HG02840 (cell line): ENCODE results near the gene CA4.
"Not testable (repeated sequence)": the region's sequence is repeated elsewhere in the genome, so short reads cannot be mapped to it uniquely, and the experiment has no call there.

Experiments used
- ATAC-seq: cut with Tn5 transposase; IDR thresholded peaks from one replicate; pipeline ENCODE4 v1.9.1; 2021; ENCODE audit warnings: mild to moderate bottlenecking, moderate library complexity, moderate number of reproducible peaks; ENCODE audit not compliant: unreplicated experiment, low FRiP score

Gene CA4

DNA sequence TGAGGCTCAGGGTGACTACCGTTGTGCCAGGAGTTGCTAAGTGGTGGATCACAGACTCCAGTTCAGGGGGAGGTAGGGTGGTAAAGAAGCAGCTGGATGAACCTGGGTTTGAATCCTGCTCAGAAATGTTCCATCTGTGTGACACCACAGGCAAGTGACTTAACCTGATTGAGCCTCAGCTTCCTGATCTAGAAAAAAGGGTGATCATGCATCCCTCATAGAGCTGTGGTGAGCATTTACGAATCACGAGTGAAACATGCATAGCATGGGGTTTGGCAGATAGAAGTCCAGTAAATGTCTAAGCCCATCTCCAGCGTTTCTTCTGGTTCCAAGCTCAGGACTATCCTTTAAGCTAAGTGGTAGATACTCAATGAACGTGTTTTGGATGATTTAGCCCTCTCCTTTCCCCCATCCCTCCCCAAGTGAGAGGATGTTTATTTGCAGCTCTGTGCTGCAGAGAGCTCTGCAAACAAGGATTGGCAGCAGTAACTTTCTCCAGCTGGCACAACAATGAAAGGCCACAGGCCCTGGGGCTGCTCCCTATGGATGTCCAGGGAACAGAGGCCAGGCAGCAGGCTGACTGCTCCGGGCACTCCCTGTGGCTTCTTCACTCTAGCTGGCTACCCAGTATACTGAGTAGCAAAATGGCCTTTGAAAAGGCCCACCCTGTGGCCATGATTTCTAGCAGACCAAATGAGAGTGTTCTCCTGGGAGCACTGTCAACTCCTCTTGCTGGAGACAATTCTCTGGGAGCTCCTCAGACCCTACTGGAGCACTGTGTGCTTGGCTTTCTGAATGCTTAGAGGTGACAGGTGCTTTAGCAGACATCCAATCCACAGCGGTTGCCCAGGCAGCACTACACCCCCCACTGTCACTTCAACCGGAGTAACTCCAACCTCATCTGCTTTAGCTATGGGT, 21.3 kb downstream of the CA4 start:
- ATAC-seq, result no peak

DNA sequence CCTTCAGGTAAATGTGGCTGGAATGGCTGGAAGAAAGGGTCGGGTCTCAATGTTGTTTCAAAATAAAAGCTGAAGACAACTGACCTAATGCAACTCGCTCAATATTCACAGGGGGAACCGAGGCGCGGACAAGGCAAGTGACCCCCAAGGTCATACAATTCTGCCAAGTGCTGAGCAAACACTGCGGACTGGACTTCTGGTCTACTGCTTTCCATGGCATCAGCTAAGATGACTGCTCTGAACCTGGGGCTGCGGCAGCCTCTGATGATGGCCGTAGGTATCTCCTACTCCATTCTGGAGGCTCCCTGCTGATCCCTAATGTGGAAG, 21.9 kb downstream of the CA4 start:
- ATAC-seq, result no peak

DNA sequence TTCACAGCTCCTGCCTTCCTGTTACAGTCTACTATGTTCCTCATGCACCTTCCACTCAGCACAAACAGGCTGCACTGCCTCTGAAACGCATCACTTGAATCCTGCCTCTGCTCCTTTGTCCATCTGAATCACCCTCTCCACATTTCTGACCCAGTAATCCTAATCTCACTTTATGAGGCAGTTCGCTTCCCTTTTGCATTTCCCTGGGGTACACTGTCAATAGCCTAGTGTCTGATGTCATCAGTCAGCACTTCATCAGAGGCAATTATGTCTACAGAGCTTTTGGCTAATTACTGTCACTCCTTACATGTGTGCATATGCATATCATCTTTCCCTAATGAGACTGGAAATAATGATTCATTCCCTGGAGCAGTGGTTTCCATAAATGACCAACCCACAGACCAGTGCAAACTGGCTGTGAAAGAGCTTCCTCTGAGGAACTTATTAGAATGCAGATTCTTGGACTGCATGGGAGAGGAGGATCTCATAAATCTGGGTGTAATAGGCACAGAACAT, 23.6 kb downstream of the CA4 start:
- ATAC-seq, result no peak

DNA sequence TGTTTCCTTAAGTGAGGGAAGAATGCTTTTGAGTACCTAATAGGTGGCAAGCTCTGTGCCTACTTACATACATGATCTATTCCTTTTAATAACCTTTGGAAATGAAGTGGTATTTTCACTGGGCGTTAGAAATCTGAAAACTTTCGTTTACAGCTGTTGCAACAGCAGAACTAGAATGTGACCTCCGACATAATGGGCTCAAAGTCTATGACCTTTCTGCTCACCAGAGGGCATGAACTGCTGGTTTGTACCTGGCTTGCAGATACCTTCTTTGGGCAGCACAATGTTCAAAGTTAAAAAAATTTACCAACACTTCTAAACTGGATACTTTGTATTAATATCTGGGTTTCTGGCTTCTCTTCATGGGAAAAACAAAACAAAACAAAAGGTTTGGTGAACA, 24.3 kb downstream of the CA4 start:
- ATAC-seq, result no peak

DNA sequence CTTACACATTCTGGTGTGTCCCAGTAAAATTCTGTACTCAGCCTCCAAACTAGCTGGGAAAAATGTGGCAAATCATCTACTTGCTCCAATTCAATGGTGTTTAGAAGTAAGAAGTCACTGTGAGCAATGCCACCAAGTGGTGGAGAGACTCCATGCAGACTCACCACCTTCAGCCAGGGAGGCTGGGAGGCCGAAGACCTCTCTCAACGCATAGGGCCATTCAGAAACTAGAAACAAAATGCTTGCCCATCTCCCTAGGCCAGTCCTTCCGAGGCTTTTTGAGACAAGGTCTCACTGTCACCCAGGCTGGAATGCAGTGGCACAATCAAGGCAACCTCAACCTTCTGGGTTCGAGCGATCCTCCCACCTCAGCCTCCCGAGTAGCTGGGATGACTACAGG, 25.0 kb downstream of the CA4 start:
- ATAC-seq, result not testable (repeated sequence)

DNA sequence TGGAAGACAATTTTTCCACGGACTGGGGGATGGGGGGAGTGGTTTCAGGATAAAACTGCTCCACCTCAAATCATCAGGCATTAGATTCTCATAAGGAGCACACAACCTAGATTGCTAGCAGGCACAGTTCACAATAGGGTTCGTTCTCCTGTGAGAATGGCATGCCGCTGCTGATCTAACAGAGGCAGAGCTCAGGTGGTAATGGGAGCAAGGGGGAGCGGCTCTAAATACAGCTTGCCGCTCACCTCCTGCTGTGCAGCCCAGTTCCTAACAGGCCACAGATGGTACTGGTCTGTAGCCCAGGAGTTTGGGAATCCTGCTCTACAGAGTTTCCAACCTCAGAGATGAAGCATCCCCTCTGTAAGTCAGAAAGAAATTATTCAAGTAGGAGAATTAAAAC, 27.0 kb downstream of the CA4 start:
- not testable (repeated sequence) for ATAC-seq

DNA sequence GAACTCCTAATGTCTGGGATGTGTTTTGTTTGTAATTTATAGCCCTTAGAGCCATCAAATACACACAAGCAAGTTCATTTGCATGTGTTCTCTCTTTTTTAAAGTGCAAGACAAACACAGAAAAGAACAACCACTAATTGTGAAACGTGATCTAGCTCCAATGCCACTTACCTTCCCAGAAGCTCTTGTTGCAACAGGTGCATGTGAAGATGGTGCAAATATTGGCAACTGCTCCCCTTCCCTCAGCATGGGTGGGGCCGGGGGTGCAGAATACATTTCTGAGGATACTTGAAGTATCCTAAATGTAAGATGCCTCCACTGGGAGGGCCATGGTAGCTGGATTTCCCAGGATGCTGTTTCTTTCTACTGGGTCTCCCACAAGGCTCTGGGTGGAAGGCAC, 28.4 kb downstream of the CA4 start:
- ATAC-seq, result not testable (repeated sequence)

DNA sequence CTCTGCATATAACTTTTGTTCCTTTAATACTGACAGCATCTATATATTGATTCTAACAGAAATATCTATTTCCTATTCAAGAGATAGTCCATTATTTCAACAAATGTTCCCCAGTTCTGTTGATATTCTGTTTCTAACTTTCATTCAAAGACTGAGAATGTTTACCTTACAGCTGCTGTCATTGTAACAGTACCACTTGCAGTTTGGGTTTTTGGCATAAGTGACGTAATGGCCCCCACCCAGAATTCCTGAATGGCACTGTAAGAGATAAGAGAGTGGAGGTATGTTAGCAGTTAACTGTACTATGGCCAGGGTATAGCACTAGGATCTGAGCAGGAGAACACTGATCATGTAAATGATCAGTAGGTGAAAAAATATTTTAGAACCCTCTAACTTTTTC, 30.6 kb downstream of the CA4 start:
- not testable (repeated sequence) for ATAC-seq

DNA sequence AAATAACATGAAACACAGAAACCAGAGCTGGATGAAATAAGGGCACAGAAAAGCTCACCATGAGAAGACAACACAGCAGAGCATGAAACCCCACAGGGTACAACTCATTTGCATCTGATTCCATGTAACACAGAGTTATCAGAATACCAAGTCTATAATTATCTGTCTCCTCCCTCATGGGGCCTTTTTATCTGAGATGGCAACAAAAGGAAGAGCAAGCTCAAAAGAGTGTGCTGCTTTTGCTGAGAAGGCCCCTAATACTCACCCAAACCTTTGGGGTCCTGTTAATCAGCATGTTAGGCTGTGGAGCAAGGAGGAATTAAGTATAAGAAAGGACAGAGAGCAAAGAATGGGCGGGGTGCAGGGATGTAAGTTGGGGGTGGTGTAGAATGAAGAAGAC, 36.6 kb downstream of the CA4 start:
- not testable (repeated sequence) for ATAC-seq

DNA sequence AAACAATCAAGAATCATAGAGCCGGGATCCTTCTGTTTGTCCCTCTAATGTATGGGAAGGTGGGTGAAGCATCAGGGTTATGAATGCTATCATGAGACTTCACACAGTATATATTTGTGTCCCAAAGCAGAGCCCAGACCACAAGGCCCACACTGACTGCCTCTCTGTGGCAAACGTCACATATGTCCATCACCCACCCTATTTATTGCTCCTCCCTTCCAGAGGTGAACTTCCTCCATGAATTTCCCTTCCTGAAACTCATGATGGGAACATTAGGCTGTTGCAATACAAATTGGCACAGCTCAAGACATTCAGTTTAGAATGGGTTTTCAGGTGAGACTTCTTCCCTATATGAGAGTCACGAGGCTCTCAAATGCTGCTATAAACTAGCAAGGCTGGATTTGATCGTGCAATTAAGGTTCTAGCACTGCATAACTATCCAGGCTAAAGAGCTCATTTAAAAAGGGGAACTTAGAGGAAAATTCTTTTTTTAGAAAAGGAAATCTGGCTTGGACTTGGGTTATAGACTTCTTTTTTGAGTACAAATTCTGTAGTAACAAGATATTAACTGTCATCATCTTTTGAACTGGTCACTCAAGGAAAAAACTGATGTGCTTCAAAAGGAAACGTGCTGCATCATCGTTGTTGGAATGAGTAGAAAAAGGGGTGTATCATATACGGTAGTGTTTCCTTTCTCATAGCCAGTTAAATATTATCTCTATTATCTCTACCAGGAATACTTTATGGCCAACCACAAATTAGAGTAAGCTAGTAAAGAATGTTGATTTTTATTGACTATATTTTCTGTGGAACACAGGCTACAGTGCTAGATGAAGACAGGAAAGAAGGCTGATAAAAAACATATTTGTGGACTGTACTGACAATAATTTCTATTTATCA, 37.3 kb downstream of the CA4 start:
- not testable (repeated sequence) for ATAC-seq

DNA sequence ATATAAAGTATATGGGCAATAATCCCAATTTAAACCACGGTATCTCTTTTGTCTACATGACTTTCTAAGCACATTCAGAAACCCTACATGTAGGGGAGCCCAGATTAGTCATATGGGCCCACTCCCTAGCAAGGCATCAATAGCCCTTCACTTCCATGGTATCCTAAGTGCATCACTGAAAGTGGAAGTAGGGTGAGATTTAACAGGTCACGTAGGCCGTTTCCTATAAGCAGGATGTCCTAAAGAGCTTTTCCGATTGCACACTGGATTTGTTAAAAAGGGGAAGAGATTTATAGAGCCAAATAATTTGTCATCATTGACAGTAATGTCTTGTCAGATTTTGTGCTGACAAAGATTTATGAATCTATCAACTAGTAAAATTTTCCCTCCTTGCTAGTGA, 39.0 kb downstream of the CA4 start:
- no peak for ATAC-seq

DNA sequence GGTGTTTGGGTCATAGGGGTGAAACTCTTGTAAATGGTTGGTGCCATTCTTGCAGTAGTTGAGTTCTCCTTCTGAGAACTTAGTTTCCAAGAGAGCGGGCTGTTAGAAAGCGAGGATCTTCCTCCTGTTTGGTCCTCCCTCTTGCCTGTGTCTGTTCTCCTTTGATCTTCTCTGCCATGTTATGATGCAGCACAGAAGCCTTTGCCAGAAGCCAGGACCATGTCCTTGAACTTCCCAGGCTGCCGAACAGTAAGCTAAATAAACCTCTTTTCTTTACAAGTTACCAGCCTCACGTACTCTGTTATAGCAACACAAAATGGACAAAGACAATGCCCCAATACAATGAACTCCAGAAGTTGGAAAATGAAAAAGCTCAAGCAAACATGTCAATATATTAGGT, 40.3 kb downstream of the CA4 start:
- ATAC-seq, result not testable (repeated sequence)

DNA sequence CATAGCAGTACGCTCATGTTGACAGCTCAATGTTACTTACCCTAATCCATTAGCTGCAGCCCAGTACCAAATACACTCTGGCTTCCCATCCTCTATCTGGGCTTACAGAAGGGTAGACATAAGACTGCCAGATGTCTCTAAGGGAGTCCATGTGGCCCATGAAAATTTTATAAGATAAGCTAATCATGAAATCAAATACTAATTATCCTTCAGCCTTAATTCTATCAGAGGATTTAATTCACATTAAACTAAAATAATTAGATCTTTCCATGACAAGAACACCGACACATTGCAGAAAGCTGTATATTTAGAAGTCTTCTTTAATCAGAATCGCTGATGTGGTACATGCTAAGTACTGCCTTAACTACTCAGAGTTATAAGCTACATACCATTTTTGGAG, 43.3 kb downstream of the CA4 start:
- not testable (repeated sequence) for ATAC-seq

DNA sequence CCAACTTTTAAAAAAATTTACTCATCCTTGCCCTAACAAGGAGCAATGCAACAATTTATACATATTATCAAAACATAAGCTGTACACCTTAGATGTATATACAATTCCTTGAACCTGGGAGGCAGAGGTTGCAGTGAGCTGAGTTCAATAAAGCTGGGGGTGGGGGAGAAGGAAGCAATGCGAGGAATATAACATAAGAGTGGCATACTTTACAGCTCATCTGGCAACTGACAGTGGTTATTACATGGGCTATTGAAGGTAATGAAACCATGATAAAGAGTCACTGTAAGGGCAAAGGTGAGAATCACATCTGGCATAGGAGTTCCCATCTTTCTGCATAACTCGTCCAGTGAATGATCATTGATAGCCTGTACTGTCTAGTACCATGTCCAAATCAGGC, 43.7 kb downstream of the CA4 start:
- no peak for ATAC-seq

DNA sequence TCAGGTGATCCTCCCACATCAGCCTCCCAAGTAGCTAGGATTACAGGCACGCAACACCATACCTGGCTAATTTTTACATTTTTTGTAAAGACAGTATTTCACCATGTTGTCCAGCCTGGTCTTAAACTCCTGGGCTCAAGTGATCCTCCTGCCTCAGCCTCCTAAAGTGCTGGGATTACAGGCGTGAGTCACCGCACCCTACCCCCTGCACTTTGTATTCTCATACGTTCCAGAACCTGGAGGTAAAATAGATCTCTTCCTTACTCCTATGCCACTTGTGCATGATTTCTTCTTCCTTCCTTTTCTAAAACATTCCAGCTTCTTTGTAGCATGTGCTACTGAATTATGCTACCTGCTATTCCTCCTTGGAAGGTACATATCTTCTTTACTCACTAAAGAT, 44.4 kb downstream of the CA4 start:
- not testable (repeated sequence) for ATAC-seq

DNA sequence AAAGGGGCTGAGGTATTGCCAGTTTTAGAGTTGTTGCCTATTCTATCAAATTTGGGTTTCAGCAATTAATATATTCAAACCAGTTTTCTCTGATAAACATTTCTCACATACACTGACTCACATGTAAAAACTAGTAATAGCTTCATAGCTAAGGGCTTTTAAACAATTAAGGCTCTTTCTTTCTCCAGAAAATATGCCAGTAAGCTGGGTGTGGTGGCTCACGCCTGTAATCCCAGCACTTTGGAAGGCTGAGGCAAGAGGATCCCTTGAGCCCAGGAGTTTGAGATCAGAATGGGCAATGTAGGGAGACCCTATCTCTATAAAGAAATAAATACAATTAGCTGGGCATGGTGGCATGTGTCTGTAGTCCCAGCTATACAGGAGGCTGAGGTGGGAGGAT, 48.9 kb downstream of the CA4 start:
- not testable (repeated sequence) for ATAC-seq

DNA sequence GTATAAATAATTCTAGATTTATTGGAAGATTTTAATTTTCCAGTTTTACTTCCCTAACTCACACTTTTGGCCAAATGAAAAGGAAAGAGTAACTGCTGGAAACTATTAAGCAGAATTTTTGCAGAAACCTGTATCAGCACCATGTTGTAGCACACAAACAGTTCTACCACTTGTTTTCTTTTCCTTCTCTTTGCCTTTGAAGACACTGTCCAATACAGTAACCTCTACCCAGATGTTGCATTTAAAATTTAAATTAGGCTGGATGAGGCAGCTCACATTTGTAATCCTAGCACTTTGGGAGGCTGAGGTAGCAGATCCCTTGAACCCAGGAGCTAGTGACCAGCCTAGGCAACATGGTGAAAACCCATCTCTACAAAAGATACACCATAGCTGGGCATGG, 56.0 kb downstream of the CA4 start:
- not testable (repeated sequence) for ATAC-seq

DNA sequence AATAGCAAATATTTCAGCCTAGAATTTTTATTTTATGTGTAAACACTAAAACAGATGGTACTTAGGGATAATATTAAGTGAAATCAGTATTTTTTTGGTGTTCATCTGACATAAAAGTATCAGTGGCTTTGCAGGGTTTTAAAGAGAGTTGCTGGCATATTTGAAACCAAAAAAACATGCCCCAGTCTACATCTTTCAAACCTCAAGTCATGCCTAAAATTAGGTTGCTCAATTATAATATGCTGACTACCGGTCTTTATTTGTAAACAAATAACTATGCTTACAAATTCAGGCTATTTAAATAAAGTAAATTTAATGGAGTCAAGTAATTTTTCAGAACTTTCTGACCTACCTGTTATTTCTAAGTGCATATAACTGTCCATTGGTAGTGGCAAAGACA, 58.5 kb downstream of the CA4 start:
- ATAC-seq, result not testable (repeated sequence)
